Astrocyte of the spinal cord (primary cell): ENCODE measurements around the gene FBLN5.
"Not testable (repeated sequence)": the region's sequence is repeated elsewhere in the genome, so short reads cannot be mapped to it uniquely, and the experiment has no call there.

Source experiments
- DNase-seq: peaks from one replicate; pipeline ENCODE4 v3.0.0; 2011; ENCODE audit warnings: low read depth, low spot score
- H3K4me3 ChIP-seq: 2 replicates; pipeline ENCODE4 v1.5.1; 2011; ENCODE audit warnings: low read depth, mild to moderate bottlenecking, low read length, moderate library complexity
- CTCF ChIP-seq: IDR thresholded peaks from 2 replicates; pipeline ENCODE4 v1.5.1; 2012; ENCODE audit warnings: low read depth, mild to moderate bottlenecking, low read length, inconsistent platforms
- in situ Hi-C: cut with HindIII; loops from 2 replicates; pipeline ENCODE4 v1.10.0; 2017; ENCODE audit warnings: low sequenced_read_pairs

FBLN5 gene

GRCh38 chr14:91903070-91903469 lies 44.4 kb downstream of the FBLN5 start:
- in situ Hi-C loops: no loop called here
- no peak for TF ChIP-seq CTCF
- no peak overlapping the region for H3K4me3 ChIP-seq
- no peak for DNase-seq

GRCh38 chr14:91902336-91902735 lies 45.2 kb downstream of the FBLN5 start:
- in situ Hi-C loops: no loop called here
- no peak for DNase-seq

GRCh38 chr14:91901449-91902226 lies 45.9 kb downstream of the FBLN5 start:
- TF ChIP-seq CTCF: no peak
- H3K4me3 ChIP-seq: no peak overlapping the region
- no peak for DNase-seq
- in situ Hi-C loops: no loop called here

More at GRCh38 chr14:91902336-91902735, 45.2 kb downstream of the FBLN5 start:
- TF ChIP-seq CTCF: no peak
- no peak overlapping the region for H3K4me3 ChIP-seq

- TF ChIP-seq CTCF: no peak
- DNase-seq: no peak
- no peak overlapping the region for H3K4me3 ChIP-seq
- in situ Hi-C loops: no loop called here
These were observed 47.7 kb downstream of the FBLN5 start for GRCh38 chr14:91899806-91900205.

- in situ Hi-C loops: no loop called here
- no peak for DNase-seq
- TF ChIP-seq CTCF: no peak
- no peak overlapping the region for H3K4me3 ChIP-seq
These were observed 48.3 kb downstream of the FBLN5 start for GRCh38 chr14:91899213-91899612.

GRCh38 chr14:91898372-91898771 lies 49.1 kb downstream of the FBLN5 start:
- H3K4me3 ChIP-seq: no peak overlapping the region
- peak; percentile 6 for DNase-seq
- in situ Hi-C loops: no loop called here
- no peak for TF ChIP-seq CTCF

- H3K4me3 ChIP-seq: not testable (repeated sequence)
These were observed 49.8 kb downstream of the FBLN5 start for GRCh38 chr14:91897716-91898115.

More at GRCh38 chr14:91897716-91898115, 49.8 kb downstream of the FBLN5 start:
- DNase-seq, in situ Hi-C loops: not testable (repeated sequence)
